DMS153 treated with DMSO at 0.1 percent for 48 hours (cell line): ENCODE measurements around the gene RGPD8.

Experiments used
- DNase-seq: peaks from one replicate; lab custom pipeline; 2025; ENCODE audit not compliant: unreplicated experiment; lab: John Stamatoyannopoulos, UW

The RGPD8 gene

GRCh38 chr2:112339986-112340385 is 93.5 kb downstream of the RGPD8 start:
- DNase-seq = no peak

GRCh38 chr2:112335600-112335999 is 97.8 kb downstream of the RGPD8 start:
- no peak for DNase-seq

- no peak for DNase-seq
These were observed 101.2 kb downstream of the RGPD8 start for GRCh38 chr2:112332123-112332696.

DNA sequence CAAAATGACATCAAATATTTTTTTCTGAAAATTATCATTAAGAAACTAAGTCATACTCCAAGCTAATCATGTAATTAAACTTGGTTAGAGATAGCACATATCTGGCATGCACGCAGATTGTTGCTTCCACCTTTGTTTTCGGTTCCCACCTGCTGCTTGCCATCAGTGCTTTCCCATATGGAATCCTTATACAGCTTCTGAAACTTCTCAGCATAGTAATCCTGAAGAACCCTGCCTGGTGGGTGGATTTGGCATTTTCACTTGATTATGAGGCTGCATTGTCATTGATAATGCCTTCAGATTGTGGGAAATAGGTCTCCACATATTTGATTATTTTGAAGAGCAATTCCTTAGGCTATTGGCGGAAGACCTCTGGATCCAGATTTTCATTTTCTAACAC is 110.5 kb downstream of the RGPD8 start:
- no peak for DNase-seq

GRCh38 chr2:112321375-112322320 is 111.8 kb downstream of the RGPD8 start:
- no peak for DNase-seq
